SU-DHL-6 (cell line): ENCODE results near the gene NCAPH2.

Experiments used
- H2AFZ ChIP-seq: fragments of 200-600 bp; sonication (generic); 2 replicates; pipeline ENCODE4 v1.6.1; 2014; ENCODE audit warnings: low read depth, mild to moderate bottlenecking, moderate library complexity, mixed read lengths, antibody characterized with exemption, low read length; ENCODE audit not compliant: severe bottlenecking
- H3F3A ChIP-seq: fragments of 200-600 bp; shearing (Covaris generic); 2 replicates; pipeline ENCODE4 v1.6.0; 2016; ENCODE audit warnings: antibody characterized with exemption, mild to moderate bottlenecking; ENCODE audit not compliant: insufficient read depth
- H3K27ac ChIP-seq: fragments of 200-600 bp; sonication (generic); 2 replicates; pipeline ENCODE4 v1.5.1; 2016; ENCODE audit warnings: low read depth, mild to moderate bottlenecking, low read length, moderate library complexity, mixed read lengths
- H3K27me3 ChIP-seq: fragments of 200-600 bp; sonication (generic), shearing (Covaris generic); 2 replicates; pipeline ENCODE4 v1.6.0; 2014; ENCODE audit warnings: mild to moderate bottlenecking, low read length
- H3K36me3 ChIP-seq: fragments of 200-600 bp; sonication (generic); 2 replicates; pipeline ENCODE4 v1.6.1; 2014; ENCODE audit warnings: mild to moderate bottlenecking, low read length, mixed read lengths
- H3K4me2 ChIP-seq: fragments of 300-600, 200-600 bp; shearing (Covaris generic), sonication (generic); 2 replicates; pipeline ENCODE4 v1.6.0; 2014; ENCODE audit warnings: low read length, low read depth, mild to moderate bottlenecking; ENCODE audit not compliant: poor library complexity, severe bottlenecking
- H3K4me3 ChIP-seq: fragments of 200-600 bp; sonication (generic); 2 replicates; pipeline ENCODE4 v1.5.1; 2014; ENCODE audit warnings: antibody characterized with exemption, low read length, mild to moderate bottlenecking, mixed read lengths; ENCODE audit not compliant: insufficient read depth, poor library complexity, severe bottlenecking
- H3K79me2 ChIP-seq: fragments of 200-600 bp; sonication (generic); 2 replicates; pipeline ENCODE4 v1.6.1; 2014; ENCODE audit warnings: mild to moderate bottlenecking, low read length, moderate library complexity; ENCODE audit not compliant: insufficient read depth
- H3K9ac ChIP-seq: fragments of 200-600 bp; sonication (generic); 2 replicates; pipeline ENCODE4 v1.7.0; 2014; ENCODE audit warnings: mild to moderate bottlenecking, low read length
- H3K9me2 ChIP-seq: fragments of 200-600 bp; sonication (generic); replicated peaks from 2 replicates; pipeline ENCODE4 v1.6.1; 2014; ENCODE audit warnings: low read length; ENCODE audit not compliant: insufficient read depth
- H3K9me3 ChIP-seq: fragments of 200-600 bp; sonication (generic); 2 replicates; pipeline ENCODE4 v1.6.1; 2014; ENCODE audit warnings: low read length, mixed read lengths; ENCODE audit not compliant: insufficient read depth
- H4K20me1 ChIP-seq: fragments of 200-600 bp; sonication (generic); 2 replicates; pipeline ENCODE4 v1.6.1; 2014; ENCODE audit warnings: low read depth, mild to moderate bottlenecking, antibody characterized with exemption, low read length, moderate library complexity, mixed read lengths
- EZH2phosphoT487 ChIP-seq: fragments of 200-600 bp; sonication (generic), shearing (Covaris generic); conservative IDR thresholded peaks from 2 replicates; pipeline ENCODE4 v1.6.1; 2018; ENCODE audit warnings: mild to moderate bottlenecking, antibody characterized with exemption, low read length, moderate library complexity, mixed read lengths
- TF ChIP-seq, protein P1 (sequence below): fragments of 200-600 bp; sonication (generic); IDR thresholded peaks from one replicate; pipeline ENCODE4 v1.5.1; 2017; ENCODE audit warnings: antibody characterized with exemption, mild to moderate bottlenecking, low read length, moderate library complexity; ENCODE audit not compliant: insufficient read depth, poor library complexity, severe bottlenecking

The NCAPH2 gene

GRCh38 chr22:50526834-50527801 is 19.1 kb downstream of the NCAPH2 start:
- TF ChIP-seq, protein P1, sequence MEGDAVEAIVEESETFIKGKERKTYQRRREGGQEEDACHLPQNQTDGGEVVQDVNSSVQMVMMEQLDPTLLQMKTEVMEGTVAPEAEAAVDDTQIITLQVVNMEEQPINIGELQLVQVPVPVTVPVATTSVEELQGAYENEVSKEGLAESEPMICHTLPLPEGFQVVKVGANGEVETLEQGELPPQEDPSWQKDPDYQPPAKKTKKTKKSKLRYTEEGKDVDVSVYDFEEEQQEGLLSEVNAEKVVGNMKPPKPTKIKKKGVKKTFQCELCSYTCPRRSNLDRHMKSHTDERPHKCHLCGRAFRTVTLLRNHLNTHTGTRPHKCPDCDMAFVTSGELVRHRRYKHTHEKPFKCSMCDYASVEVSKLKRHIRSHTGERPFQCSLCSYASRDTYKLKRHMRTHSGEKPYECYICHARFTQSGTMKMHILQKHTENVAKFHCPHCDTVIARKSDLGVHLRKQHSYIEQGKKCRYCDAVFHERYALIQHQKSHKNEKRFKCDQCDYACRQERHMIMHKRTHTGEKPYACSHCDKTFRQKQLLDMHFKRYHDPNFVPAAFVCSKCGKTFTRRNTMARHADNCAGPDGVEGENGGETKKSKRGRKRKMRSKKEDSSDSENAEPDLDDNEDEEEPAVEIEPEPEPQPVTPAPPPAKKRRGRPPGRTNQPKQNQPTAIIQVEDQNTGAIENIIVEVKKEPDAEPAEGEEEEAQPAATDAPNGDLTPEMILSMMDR: no peak
- TF ChIP-seq EZH2phosphoT487: no peak
- Histone ChIP-seq H3K4me3 (peak overlapping the region; percentile 64), H3K36me3 (no peaks in the 10 kb centered on the region), H4K20me1 (no peaks in the 10 kb centered on the region), H3K9me2 (no peaks in the 10 kb centered on the region), H3K9ac (peak overlapping the region; percentile 88), H3K79me2 (peaks cover 10% of the 10 kb centered on the region; the same call in 1 of the 2 replicates), H3F3A (peaks cover 12% of the 10 kb centered on the region; the same call in 1 of the 2 replicates), H3K27me3 (no peaks in the 10 kb centered on the region), H3K4me2 (peak overlapping the region; percentile 69), H3K27ac (peak overlapping the region; percentile 87), H3K9me3 (no peaks in the 10 kb centered on the region), H2AFZ (no peak overlapping the region)

DNA sequence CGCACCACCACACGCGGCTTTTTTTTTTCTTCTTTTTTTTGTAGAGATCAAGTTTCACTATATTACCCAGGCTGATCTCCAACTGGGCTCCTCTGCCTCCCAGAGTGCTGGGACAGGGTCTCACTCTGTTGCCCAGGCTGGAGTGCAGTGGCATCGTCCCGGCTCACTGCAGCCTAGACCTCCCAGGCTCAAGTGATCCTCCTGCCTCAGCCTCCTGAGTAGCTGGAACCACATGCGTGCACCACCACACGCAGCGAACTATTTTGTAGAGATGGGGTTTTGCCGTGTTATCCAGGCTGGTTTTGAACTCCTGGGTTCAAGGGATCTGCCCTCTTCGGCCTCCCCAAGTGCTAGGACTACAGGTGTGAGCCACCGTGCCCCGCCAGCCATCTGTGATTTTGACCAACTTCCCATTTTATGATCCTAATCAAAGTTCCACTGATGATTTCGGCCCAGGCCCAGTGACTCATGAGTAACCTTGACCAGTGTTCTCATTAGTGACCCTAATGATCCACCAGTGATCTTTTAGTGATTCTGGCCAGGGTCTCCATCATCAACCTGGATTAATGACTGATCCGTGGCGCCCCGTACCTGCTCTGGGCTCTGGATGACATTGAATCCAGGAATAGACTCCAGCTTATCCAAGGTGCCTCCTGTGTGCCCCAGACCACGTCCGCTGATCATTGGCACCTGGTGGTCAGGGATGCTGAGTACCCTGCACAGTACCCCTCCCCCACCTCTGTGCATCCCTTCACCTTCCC is 20.1 kb downstream of the NCAPH2 start:
- Histone ChIP-seq H3K36me3 (no peaks in the 10 kb centered on the region), H3K9me2 (no peaks in the 10 kb centered on the region), H3K4me2 (no peak overlapping the region), H2AFZ (no peak overlapping the region), H3K9ac (no peak overlapping the region), H4K20me1 (no peaks in the 10 kb centered on the region), H3K27me3 (no peaks in the 10 kb centered on the region), H3F3A (peaks cover 17% of the 10 kb centered on the region; the same call in 1 of the 2 replicates), H3K4me3 (no peak overlapping the region), H3K79me2 (peaks cover 10% of the 10 kb centered on the region; the same call in 1 of the 2 replicates), H3K9me3 (no peaks in the 10 kb centered on the region), H3K27ac (no peak overlapping the region)
- TF ChIP-seq, protein P1: no peak
- TF ChIP-seq EZH2phosphoT487: no peak

DNA sequence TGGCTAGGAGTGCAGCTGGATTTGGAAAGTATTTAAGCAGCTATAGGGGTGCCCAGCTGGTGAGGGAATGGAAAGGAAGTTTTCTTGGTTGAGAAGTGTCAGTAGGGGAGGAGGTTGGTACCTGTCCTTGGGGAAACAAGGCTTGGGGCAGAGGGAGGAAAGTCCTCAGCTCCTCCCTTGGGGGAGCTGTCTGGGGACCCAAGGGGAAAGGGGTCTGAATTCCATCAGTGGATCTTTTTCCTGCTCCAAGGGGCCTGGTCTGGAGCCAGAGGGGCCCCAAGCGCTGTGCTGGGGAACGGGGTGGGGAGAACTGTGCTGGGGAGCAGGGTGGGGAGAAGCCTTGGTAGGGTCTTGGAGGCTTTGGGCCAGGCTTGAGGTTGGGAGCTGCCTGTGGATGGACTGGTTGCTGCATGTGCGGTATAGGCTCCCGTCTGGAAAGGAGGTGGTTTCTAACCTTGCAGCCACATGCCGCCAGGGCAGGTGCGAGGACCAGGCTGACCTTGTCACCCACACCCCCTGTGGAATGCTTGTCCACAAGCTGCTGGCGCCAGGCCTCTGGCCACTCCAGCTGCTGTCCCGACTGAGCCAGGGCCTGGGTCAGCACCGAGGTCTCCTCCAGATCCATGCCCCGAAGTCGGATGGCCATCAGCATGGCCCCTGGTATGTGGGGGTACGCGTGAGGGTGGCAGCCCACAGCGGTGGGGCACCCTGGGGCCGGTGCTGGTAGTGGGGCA is 20.8 kb downstream of the NCAPH2 start:
- H3K4me3 ChIP-seq: no peak overlapping the region
- no peaks in the 10 kb centered on the region for H3K9me2 ChIP-seq
- no peaks in the 10 kb centered on the region for H3K9me3 ChIP-seq
- H3K4me2 ChIP-seq: no peak overlapping the region
- no peaks in the 10 kb centered on the region for H3K27me3 ChIP-seq
- TF ChIP-seq, protein P1: no peak
- H3K79me2 ChIP-seq: peaks cover 10% of the 10 kb centered on the region; the same call in 1 of the 2 replicates
- no peak overlapping the region for H3K27ac ChIP-seq
- H4K20me1 ChIP-seq: no peaks in the 10 kb centered on the region
- no peaks in the 10 kb centered on the region for H3K36me3 ChIP-seq
- H3F3A ChIP-seq: peaks cover 17% of the 10 kb centered on the region; the same call in 1 of the 2 replicates
- H2AFZ ChIP-seq: no peak overlapping the region
- no peak overlapping the region for H3K9ac ChIP-seq
